Lung microvascular endothelial cell (primary cell): ENCODE data around the gene CANX. TPM values are rescaled to one million over a fixed set of nuclear protein-coding genes. Genes with fewer than 3 reads are reported as not detected.
A peak's percentile ranks its signal among the peaks of the same experiment; 100 is the strongest.
"Not testable (repeated sequence)": the region's sequence is repeated elsewhere in the genome, so short reads cannot be mapped to it uniquely, and the experiment has no call there.

Source experiments
- DNase-seq, 2 donors: peaks; one replicate each; pipeline versions ENCODE4 v3.0.0 to v3.0.0-alpha.2; 2010; ENCODE audit warnings: low read depth in 2 of 2
- total RNA-seq: library from RNA; depleted of rRNA; stranded (reverse); fragments of >200 nt; gene quantifications from 2 replicates; pipeline ENCODE4 v1.2.1, GENCODE V29; 2014

CANX gene, protein sequence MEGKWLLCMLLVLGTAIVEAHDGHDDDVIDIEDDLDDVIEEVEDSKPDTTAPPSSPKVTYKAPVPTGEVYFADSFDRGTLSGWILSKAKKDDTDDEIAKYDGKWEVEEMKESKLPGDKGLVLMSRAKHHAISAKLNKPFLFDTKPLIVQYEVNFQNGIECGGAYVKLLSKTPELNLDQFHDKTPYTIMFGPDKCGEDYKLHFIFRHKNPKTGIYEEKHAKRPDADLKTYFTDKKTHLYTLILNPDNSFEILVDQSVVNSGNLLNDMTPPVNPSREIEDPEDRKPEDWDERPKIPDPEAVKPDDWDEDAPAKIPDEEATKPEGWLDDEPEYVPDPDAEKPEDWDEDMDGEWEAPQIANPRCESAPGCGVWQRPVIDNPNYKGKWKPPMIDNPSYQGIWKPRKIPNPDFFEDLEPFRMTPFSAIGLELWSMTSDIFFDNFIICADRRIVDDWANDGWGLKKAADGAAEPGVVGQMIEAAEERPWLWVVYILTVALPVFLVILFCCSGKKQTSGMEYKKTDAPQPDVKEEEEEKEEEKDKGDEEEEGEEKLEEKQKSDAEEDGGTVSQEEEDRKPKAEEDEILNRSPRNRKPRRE
- total RNA-seq = 467 and 543 TPM in 2 replicates

DNA sequence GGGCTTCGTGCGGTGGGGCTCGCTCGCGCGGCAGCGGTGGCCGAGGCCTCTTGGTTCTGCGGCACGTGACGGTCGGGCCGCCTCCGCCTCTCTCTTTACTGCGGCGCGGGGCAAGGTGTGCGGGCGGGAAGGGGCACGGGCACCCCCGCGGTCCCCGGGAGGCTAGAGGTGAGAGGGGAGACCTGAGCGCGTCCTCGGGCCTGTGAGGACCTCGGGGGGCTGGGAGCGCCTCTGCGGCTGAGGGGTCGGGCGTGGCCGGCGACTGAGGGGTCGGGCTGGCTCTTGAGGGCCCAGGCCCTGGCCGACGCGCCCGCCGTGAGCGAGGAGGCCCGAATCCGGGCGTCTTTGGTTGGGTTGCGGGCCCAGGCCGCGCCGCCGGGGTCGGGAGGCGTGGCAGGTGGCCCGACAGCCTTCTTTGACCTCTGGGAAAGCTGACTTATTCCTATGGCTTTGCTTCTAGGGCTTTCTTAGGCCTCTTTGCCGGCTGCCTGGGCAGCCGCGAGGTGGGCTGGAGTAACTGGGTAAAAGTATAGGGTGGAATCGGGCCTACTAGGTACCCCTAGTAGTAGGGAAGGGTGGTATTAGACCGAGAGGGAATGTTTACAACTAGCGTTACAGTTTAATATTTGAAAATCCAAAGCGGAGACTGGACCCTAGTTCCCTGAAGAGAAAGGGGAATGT, at the start of gene CANX:
Gene CANX, plus strand, starts transcription at position 33 of the 681 bp plus-strand sequence. CDS start 6,715 bp downstream, outside the sequence.
- no peak for DNase-seq

DNA sequence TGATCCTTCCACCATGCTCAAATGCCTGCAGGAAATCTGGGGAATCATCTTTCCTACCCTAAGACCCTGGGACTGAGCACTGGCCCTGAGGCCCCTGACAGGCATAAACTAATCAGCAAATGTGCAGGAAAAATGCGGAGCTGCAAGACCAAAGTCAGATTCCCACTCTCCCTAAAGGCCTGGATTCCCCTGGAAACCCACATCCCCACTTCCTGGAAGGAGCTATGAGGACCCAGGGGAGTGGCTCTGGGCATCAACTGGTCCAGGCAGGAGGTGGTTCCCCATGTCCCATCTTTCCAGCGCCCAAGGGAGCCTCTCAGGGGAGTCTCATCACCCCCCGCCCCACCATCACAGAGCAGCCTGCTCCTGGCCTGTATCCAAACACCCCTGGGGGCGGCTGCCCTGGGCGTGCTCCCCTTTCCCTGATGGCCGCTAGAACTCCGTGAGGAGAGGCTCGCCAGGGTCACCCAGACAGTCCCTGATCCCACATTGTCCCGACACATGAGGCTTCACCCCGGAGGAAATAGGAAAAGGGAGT, 49.5 kb upstream of the CANX start:
- DNase-seq = not testable (repeated sequence)

DNA sequence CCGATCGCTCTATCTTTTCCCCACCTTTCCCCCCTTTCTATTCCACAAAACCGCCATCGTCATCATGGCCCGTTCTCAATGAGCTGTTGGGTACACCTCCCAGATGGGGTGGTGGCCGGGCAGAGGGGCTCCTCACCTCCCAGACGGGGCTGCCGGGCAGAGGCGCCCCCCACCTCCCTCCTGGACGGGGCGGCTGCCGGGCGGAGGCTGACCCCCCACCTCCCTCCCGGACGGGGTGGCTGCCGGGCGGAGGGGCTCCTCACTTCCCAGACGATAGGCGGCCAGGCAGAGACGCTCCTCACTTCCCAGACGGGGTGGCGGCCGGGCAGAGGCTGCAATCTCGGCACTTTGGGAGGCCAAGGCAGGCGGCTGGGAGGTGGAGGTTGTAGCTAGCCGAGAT, 48.5 kb upstream of the CANX start:
- not testable (repeated sequence) for DNase-seq

DNA sequence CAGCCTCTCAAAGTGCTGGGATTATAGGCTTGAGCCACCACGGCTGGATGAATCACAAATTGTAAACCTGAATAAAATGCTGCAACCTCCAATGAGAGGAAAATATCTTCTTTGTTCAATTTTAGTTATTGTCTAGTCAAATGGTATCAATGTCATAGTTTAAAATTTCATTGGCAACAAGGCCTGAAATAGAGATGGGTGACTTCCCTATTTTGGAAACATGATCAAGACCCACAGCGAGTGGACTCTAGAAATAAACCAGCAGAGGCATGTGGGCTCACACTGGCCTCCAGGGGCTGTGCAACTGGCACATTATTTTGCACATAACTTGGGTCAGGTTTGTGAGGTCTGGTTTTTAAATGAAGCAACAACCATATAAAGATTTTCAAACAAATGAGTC, 45.6 kb upstream of the CANX start:
- not testable (repeated sequence) for DNase-seq

DNA sequence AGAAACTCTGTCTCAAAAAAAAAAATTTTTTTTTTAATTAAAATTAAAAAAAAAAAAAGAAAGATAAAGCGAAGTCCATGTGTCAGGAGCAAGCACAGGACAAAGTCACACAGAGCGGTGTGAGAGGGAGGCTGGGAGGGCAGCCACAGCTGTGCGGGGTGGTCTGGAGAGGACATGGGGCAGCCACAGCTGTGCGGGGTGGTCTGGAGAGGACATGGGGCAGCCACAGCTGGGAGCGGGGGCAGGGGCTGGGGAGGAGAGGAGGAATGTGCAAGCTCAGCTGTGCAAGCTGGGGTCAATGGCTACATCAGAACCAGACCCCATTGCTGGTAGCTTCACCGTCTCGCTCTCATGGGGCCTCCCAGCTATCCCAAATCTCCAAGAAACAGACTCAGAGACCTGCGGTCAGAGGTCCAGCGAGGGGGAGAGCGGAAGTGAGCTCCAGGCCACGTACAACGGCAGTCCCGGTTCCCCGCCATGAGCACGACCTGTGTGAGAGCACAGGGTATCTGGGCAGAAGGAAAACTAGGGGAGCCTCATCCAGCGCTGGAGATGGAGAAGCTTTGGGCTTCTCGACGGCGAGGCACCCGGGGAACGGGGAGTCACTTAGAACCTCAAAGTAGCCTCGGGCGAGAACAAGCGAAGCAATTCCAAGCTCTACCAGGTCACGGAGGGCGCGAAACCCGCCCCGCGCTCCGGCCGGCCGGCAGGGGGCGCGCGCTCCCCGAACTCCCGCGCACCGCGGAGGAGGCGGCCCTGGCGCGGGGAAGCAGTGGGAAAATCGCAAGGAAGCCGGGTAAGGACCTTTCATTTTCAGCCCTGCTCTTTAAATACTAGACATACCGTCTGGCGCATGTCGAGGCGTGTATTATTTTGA, 41.2 kb upstream of the CANX start:
- DNase-seq = not testable (repeated sequence)

DNA sequence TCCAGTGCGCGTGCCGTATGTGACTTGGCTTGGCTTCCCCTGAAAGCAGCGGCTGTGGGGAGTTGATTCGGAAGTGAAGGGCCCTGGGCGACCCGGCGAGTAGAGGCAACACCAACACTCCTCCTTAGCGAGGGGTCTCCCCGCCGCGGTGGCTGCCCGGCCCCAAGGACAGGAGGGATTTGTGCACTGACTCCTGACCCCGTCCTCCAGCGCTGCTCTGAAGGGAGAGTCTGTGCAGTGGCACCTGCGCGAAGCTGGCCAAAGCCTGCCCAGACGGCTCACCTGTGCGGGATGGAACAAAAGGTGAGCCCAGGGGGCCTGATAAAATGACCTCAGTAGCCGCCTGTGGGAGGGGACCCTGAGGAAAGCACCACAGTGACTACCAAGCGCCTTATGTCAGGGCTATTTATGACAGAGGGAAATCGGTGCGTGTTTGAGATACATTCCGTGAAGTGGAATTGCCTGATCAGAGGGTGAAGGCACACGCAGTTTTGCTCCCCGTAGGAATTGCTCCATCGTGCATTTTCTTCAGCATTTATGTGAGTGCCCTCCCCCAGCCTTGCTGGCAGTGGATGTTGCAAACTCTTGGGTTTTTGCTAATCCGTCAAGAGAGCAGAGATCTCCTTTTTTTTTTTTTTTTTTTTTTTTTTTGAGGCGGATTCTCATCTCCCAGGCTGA, 40.4 kb upstream of the CANX start:
- peak; percentile 19 to 30 for DNase-seq

DNA sequence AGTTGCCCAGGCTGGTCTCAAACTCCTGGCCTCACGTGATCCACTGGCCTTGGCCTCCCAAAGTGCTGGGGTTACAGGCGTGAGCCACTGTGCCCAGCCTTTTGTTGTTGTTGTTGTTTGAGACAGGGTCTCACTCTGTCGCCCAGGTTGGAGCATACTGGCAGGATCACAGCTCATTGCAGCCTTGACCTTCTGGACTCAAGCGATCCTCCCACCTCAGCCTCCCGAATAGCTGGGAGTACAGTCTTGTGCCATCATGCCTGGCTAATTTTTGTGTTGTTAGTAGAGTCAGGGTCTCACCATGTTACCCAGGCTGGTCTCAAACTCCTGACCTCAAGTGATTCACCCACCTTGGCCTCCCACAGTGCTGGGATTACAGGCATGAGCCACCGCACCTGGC, 37.1 kb upstream of the CANX start:
- not testable (repeated sequence) for DNase-seq

DNA sequence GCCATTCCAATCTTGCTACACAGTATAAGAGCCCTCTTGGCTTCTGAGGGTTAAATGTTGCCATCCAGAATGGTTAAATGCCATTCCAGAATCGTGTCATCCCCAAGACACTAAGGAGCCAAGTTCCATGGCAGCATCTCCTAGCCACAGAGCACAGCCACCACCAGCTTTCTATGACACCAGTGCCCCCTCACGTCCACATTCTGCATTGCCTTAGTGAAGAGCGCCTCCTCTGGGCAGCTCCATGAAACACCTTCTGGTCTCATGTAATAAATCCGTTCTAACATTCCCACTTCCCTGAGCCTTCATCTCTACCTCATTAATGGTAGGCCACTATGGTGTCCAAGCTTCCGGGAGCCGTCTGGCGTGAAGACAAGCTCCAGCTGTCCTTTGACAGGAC, 30.4 kb upstream of the CANX start:
- DNase-seq = peak; percentile 39 to 75

DNA sequence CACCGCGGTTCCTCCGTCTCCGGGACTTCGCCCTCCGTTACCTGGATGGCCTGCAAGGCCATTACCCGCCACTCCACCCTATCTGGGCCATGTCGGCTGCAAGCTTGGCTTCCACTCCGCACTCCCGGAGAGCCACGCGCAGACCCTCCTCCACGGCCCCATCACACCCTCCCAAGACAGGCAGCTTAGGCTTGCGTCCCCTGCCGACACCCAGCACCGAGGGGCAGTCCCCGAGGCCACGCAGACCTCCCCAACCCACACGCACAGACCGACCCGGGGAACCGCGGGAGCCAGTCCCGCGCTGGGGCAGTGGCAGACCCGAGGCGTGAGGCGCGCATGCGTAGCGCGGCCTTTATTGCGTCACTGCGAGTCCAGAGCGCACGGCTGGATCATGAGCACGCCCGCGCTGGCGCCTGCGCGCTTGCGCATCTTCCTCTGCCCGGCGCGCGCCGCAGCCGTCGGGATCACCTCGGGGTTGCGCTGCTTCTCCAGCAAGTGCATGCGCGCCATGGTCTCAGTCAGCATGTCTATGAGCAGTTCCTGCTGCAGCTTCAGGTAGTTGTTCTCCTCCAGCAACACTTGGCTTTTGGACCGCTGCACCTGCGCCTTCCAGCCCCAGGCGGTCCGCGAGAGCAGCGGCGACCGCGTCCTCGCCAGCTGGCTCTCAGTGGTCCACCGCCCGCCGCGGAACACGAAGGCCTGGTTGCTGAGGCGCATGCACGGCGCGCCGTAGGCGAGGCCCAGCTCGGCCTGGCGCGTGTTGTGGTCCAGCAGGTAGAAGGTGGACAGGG, 20.3 kb upstream of the CANX start:
- DNase-seq = peak; percentile 96 to 98

DNA sequence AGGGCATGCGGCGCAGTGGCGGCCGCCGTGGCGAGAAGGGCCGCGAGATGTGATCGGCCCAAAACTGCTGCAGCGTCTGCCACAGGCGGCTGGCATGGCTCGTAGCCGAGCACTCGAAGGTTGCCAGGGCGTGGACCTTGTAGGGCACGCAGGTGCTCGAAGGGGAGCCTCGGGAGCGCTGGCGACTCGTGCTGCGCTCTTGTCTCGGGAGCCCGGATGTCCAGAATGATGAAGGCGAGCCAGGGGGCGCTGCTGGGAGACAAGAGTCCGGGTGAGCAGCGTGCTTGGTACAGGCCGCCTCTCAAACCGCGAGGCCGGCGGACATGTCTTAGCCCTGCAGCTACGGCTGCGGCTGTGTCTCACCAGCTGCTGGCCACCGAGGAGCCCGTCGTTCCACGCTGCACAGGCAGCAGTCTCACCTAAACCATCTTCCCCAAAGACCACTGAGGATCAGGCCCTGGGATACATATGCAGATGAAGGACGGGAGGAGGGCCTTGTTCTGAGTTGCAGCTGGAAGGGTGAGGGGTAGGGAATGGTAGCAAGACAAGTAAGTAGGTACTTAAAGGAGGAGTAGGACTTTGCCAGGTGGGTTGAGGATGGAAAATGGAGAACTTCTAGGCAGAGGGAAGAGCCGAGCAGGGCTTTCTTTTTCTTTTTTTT, 19.6 kb upstream of the CANX start:
- peak; percentile 69 to 76 for DNase-seq

DNA sequence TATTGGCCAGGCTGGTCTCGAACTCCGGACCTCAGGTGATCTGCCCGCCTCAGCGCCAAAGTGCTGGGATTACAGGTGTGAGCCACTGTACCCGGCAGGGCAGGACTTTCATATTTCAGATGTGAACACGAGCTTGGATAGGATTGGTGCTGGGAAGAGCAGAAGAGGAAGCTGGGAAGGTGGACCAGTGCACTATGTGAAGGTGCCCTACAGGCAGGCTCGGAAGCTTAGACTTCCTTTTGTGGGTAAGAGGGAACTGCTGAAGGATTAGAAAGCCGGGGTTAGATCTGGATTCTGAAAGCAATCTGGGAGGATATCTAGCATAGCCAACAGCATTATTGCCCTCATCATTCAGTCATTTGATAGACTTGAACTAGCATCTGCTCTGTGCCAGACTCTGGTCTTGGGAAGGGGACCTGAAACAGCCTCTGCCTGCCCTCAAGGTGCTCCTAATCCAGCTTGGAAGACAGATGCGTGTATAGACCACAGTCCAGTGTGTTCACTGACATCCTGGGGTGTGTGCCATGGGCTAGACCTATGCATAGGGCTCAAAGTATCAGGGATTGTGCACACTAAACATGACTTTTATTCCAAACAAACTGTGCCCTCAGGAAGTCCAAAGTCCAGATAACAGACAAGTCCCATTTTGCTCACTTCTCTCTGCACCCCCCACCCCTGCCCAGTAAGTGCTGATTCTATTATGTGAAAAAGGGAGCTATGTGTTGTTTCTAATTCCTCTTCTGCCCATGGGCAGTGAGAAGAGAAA, 18.6 kb upstream of the CANX start:
- no peak for DNase-seq

DNA sequence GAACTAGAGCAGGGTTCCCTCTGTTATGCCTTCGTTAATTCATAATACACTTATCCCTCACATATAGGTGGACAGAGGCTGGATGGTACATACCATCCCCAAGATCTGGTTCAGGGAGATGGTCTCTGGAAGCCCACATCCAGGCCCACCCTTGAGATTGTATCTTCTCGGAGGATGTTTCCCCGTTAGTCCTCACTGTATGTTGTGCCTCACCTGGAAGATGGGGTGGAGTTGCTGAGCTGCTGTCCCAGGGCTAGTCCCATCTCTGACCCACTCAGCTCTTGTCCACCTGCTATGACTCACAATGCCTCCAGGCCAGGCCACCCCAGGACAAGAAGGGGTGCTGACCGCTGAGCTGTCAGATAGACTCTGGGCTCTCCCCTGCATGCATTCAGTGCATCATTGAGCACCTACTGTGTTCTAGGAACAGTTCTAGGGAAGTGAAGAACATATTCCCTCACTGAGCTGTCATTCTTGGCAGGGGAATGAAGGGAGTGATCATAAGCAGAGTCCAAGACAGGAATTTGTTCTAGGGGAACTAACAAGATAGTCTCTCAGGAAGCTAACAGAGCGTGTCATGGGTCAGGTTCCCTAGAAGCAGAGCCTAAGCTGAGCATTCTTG, 17.9 kb upstream of the CANX start, which contains the start of gene CBY3:
Gene CBY3, minus strand, starts transcription at position 255 of the 622 bp plus-strand sequence. Its CDS starts 116 bp downstream, at position 139.
- no peak for DNase-seq

DNA sequence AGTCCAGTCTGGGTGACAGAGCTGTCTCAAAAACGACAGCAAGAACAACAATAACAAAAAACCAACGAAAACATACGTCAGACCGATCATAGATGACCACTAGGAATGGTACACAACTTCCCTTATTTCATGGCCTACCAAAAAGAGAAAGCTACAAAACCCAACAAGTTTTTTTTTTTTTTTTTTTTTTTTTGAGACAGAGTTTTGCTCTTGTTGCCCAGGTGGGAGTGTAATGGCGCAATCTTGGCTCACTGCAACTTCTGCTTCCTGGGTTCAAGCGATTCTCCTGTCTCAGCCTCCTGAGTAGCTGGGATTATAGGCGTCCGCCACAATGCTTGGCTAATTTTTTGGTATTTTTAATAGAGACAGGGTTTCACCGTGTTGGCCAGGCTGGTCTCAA, 9.6 kb upstream of the CANX start:
- DNase-seq = not testable (repeated sequence)

DNA sequence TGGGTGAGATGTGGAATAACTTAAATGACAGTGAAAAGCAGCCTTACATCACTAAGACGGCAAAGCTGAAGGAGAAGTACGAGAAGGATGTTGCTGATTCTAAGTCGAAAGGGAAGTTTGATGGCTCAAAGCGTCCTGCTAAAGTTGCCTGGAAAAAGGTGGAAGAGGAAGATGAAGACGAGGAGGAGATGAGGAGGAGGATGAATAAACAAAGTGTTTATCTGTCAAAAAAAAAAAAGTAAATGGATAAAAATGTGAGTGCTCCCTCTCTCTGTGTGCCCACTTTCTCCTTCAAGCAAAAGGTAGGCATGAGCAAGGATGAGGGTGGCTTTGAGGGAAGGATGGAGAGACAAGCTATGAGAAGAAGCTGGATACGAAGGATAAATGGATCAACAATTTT, 4.2 kb upstream of the CANX start:
- DNase-seq = no peak

DNA sequence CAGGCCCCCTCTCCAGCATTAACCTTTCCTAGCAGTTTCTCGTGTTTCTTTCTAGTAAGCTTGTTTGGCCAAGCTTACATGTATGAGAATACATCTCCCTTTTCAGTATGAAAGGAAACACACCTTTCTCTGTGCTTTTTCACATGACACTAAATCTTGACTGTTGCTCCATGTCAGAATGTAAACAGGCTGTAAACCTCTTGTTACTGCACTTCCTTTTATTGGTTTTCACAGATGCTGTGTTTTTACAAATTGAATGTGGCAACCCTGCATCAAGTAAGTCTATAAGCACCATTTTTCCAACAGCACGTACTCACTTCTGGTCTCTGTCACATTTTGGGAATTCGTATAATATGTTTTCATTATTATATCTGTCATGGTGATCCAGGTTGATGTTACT, 2.2 kb upstream of the CANX start:
- no peak for DNase-seq

DNA sequence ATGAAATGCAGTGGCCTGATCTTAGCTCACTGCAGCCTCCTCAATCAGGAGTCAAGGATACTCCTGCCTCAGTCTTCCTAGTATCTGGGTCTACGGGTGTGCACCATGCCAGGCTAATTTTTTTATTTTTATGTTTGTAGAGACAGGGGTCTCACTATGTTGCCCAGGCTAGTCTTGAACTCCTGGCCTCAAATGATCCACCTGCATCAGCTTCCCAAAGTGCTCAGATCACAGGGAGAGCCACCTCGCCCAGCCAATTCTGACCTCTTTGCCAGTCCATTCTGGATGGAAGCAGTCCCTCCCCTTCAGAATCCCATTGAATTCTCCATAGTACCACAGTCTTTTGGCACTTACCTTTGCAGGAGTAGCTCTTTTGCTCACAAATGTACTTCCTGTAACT, 1.7 kb upstream of the CANX start:
- DNase-seq = no peak

DNA sequence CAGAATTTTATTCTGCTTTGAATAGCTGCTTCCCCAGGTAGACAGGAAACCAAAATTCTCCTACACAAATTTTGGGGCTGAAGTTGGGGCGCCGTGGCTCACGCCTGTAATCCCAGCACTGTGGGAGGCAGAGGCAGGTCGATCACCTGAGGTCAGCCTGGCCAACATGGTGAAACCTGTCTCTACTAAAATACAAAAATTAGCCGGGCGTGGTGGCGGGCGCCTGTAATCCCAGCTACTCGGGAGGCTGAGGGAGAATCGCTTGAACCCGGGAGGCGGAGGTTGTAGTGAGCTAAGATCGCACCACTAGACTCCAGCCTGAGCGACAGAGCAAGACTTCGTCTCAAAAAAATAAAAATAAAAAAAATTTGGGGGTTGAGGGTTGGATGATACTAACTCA, 1.2 kb upstream of the CANX start:
- not testable (repeated sequence) for DNase-seq
